ENCODE results near the gene JUND. TPM values are rescaled to one million over a fixed set of nuclear protein-coding genes. Genes with fewer than 3 reads are reported as not detected.

JUND gene
- total and polyA plus RNA-seq, 2 of the 8 experiments (the other 6 are each of a cell fraction or from before 2014, with no cell fraction given), result 54.0 to 77.5 TPM

DNA sequence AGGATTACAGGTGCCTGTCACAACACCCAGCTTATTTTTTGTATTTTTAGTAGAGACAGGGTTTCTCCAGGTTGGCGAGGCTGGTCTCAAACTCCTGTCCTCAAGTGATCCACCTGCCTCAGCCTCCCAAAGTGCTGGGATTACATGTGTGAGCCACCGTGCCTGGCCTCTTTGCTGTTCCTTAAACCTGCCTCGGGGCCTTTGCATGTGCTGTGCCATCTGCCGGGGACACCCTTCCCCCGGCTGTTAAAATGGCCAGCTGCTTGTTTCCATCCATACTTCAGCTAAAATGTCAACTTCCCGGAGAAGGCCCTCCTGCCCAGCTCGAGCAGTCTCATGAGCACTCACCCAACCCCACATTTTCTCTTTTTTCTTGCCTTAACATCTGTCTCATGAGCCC, 36.1 kb downstream of the JUND start:
- no peak overlapping the region for H2BK12ac ChIP-seq (ENCODE audit: low read depth, low read length)
- H3K23ac ChIP-seq (ENCODE audit: insufficient read length), result no peak overlapping the region
- no peaks in the 10 kb centered on the region for H3K79me1 ChIP-seq (ENCODE audit: low read depth, low read length)
- H4K5ac ChIP-seq (ENCODE audit: insufficient read length, low read depth, low read length), result no peak overlapping the region
- H4K8ac ChIP-seq (ENCODE audit: extremely low read depth, insufficient read depth, low read length), result no peak overlapping the region
- CTCF ChIA-PET (ENCODE audit: partially characterized antibody), result interaction anchor here (1.2 to 18.7 kb wide), 6 partner anchors 7 to 77 kb away, joined by 3 to 305 read pairs (median 65); partner anchors contain the start of genes IQCN, JUND and RAB3A
- H3K4me2 ChIP-seq (ENCODE audit: insufficient read depth in 1 of 2, low read depth in 2 of 2, low read length in 2 of 2), result no peak overlapping the region
- H3K27me3 ChIP-seq (replicated peaks in 1 of 4; ENCODE audit: control insufficient read depth in 3 of 4, extremely low read depth in 1 of 4, insufficient read depth in 3 of 4, low read length in 3 of 4), result no peaks in the 10 kb centered on the region
- no peak overlapping the region for H2BK15ac ChIP-seq (ENCODE audit: low read length)
- peaks cover 0 to 1% of the 10 kb centered on the region in 2 experiments for H4K20me1 ChIP-seq (replicated peaks in 1 of 2; ENCODE audit: control insufficient read depth in 1 of 2, insufficient read depth in 2 of 2, low read length in 2 of 2)
- H3K4ac ChIP-seq (replicated peaks; ENCODE audit: insufficient read length, low read depth, low read length), result no peak overlapping the region
- no peaks in the 10 kb centered on the region for H3K36me3 ChIP-seq (ENCODE audit: control insufficient read depth in 2 of 4, insufficient read depth in 4 of 4, low read length in 3 of 4)
- no peak overlapping the region for H3K14ac ChIP-seq (ENCODE audit: insufficient read length)
- POLR2A ChIA-PET (ENCODE audit: partially characterized antibody), result interaction anchor here (0.9 to 2.8 kb wide), 4 partner anchors 10 to 62 kb away, joined by 3 to 10 read pairs (median 4); partner anchors contain the start of gene JUND
- no peak overlapping the region for H3K56ac ChIP-seq (replicated peaks; ENCODE audit: insufficient read length, low read depth, low read length)
- H4K91ac ChIP-seq (replicated peaks; ENCODE audit: insufficient read length, low read length), result no peak overlapping the region
- 76% methylated on average over 7 of the region's 7 CpGs; no CpG with 5 or more reads in 1 of the 2 experiments for WGBS, 2 experiments (ENCODE audit: extremely low coverage in 1 of 2, insufficient coverage in 1 of 2, insufficient read length in 1 of 2, insufficient replicate concordance in 2 of 2, low coverage in 1 of 2, low lambda C conversion rate in 2 of 2, missing lambda C conversion rate in 1 of 2)
- peaks cover 0 to 4% (median 0%) of the 10 kb centered on the region in 4 experiments; a peak in 1 of 7 replicates for H3K4me1 ChIP-seq (replicated peaks in 1 of 4; ENCODE audit: control insufficient read depth in 3 of 4, insufficient read depth in 4 of 4, low read length in 3 of 4)
- H2BK120ac ChIP-seq (replicated peaks; ENCODE audit: low read depth, low read length), result no peak overlapping the region
- FAIRE-seq (no peak), DNase-seq (ENCODE audit: low read depth in 1 of 2, low spot score in 2 of 2) (no peak)
- H2BK20ac ChIP-seq (ENCODE audit: low read length), result no peak overlapping the region
- H2AFZ ChIP-seq (ENCODE audit: low read length), result no peak overlapping the region
- no peak overlapping the region for H3K9ac ChIP-seq (replicated peaks in 1 of 4; ENCODE audit: extremely low read depth in 1 of 4, low read depth in 3 of 4, low read length in 3 of 4)
- H3K27ac ChIP-seq (ENCODE audit: low read depth, low read length), result no peak overlapping the region
- no peaks in the 10 kb centered on the region for H3K9me3 ChIP-seq (ENCODE audit: insufficient read depth in 2 of 2, low read depth in 1 of 2, low read length in 1 of 2)
- H3K79me2 ChIP-seq (ENCODE audit: control insufficient read depth in 1 of 2, insufficient read depth in 2 of 2, low read length in 2 of 2), result no peaks in the 10 kb centered on the region
- no peak overlapping the region for H2BK5ac ChIP-seq (ENCODE audit: low read depth, low read length)
- no peak overlapping the region for H3K4me3 ChIP-seq (ENCODE audit: extremely low read depth in 1 of 4, insufficient read depth in 2 of 4, low read depth in 3 of 4, low read length in 4 of 4)
- no peaks in the 10 kb centered on the region for H3K23me2 ChIP-seq (ENCODE audit: low read depth, low read length)
- H3K18ac ChIP-seq (ENCODE audit: extremely low read depth, low read length), result no peak overlapping the region
- H2AK5ac ChIP-seq (ENCODE audit: low read depth, low read length), result no peak overlapping the region
- no peak for TF ChIP-seq RNF2 (IDR thresholded peaks at IDR 0.05; ENCODE audit: borderline replicate concordance, low read depth, low read length, missing control alignments, poor library complexity, severe bottlenecking)
- TF ChIP-seq SUZ12 (IDR thresholded peaks at IDR 0.05; ENCODE audit: low read length), result no peak
- TF ChIP-seq KDM1A (IDR thresholded peaks at IDR 0.05; ENCODE audit: borderline replicate concordance, low read length), result no peak
- TF ChIP-seq ZNF274 (IDR thresholded peaks at IDR 0.05; ENCODE audit: borderline replicate concordance, extremely low read depth, low read length), result no peak
- no peak for TF ChIP-seq RXRA (IDR thresholded peaks at IDR 0.05; ENCODE audit: insufficient read depth, low read depth, low read length)
- TF ChIP-seq SIN3A (conservative IDR thresholded peaks at IDR 0.05 in 1 of 2, IDR thresholded peaks at IDR 0.05 in 1 of 2; ENCODE audit: low read depth in 1 of 2, low read length in 2 of 2), result no peak
- no peak for TF ChIP-seq CEBPB (IDR thresholded peaks at IDR 0.05; ENCODE audit: low read depth, low read length)
- TF ChIP-seq RFX5 (IDR thresholded peaks at IDR 0.05; ENCODE audit: borderline replicate concordance, low read depth, low read length), result no peak
- TF ChIP-seq, protein P1, sequence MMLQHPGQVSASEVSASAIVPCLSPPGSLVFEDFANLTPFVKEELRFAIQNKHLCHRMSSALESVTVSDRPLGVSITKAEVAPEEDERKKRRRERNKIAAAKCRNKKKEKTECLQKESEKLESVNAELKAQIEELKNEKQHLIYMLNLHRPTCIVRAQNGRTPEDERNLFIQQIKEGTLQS (IDR thresholded peaks at IDR 0.05; ENCODE audit: insufficient read depth, low read depth, low read length), result no peak
- no peak for TF ChIP-seq MAX (IDR thresholded peaks at IDR 0.05)
- TF ChIP-seq CTBP2 (IDR thresholded peaks at IDR 0.05; ENCODE audit: borderline replicate concordance, insufficient read depth, insufficient read length, low read length), result no peak
- no peak for TF ChIP-seq TEAD4 (IDR thresholded peaks at IDR 0.05; ENCODE audit: low read depth, low read length)

All from H1 (cell line).